Measurements from ENCODE around the gene ZBTB8A. TPM values are rescaled to one million over a fixed set of nuclear protein-coding genes. Genes with fewer than 3 reads are reported as not detected.

The ZBTB8A gene
- total RNA-seq, 4 donors from 2014 or later: 2.5 to 5.2 (median 3.9) TPM

- no peaks in the 10 kb centered on the region for H3K27me3 ChIP-seq
- in situ Hi-C loops (cut with MboI; ENCODE audit: low sequenced_read_pairs in 4 of 4) (no loop called here), intact Hi-C loops (cut with DNase I; ENCODE audit: low total_unique reads) (loop anchor here (1.0 to 2.0 kb wide), 3 partner anchors 89 to 257 kb away; partner anchors contain the start of genes BSDC1, S100PBP and YARS1)
- DNase-seq: peak in 1 of 2 donors; percentile 2
- H3K36me3 ChIP-seq: peaks cover 0 to 31% of the 10 kb centered on the region in 2 donors
- no peaks in the 10 kb centered on the region for H3K9me3 ChIP-seq
- peak overlapping the region; percentile 93 to 100 (median 100) for H3K27ac ChIP-seq
- TF ChIP-seq CTCF (IDR thresholded peaks at IDR 0.05 in 4 of 5, conservative IDR thresholded peaks at IDR 0.05 in 1 of 5): no peak
- TF ChIP-seq POLR2A (IDR thresholded peaks at IDR 0.05): no peak
- H3K4me1 ChIP-seq: peaks cover 27 to 40% of the 10 kb centered on the region in 2 donors
- ATAC-seq: peak in 1 of 2 donors; percentile 4
- peak overlapping the region; percentile 77 to 90 (median 82) for H3K4me3 ChIP-seq
Measured at GRCh38 chr1:32651461-32652073, 112.3 kb downstream of the ZBTB8A start.

GRCh38 chr1:32652244-32652962 lies 113.2 kb downstream of the ZBTB8A start:
- peak overlapping the region; percentile 77 to 90 (median 82) for H3K4me3 ChIP-seq
- H3K27me3 ChIP-seq: no peaks in the 10 kb centered on the region
- H3K4me1 ChIP-seq: peaks cover 27 to 40% of the 10 kb centered on the region in 2 donors
- peaks cover 0 to 39% of the 10 kb centered on the region in 2 donors for H3K36me3 ChIP-seq
- TF ChIP-seq CTCF (IDR thresholded peaks at IDR 0.05 in 4 of 5, conservative IDR thresholded peaks at IDR 0.05 in 1 of 5) (no peak), POLR2A (IDR thresholded peaks at IDR 0.05) (no peak)
- H3K9me3 ChIP-seq: no peaks in the 10 kb centered on the region
- ATAC-seq: no peak
- peak overlapping the region; percentile 93 to 100 (median 100) for H3K27ac ChIP-seq
- in situ Hi-C loops (cut with MboI; ENCODE audit: low sequenced_read_pairs in 4 of 4) (no loop called here), intact Hi-C loops (cut with DNase I; ENCODE audit: low total_unique reads) (no loop called here)
- no peak for DNase-seq

Other genes starting within 250 kb of the ZBTB8A start
- gene HDAC1, start 247.3 kb upstream of the ZBTB8A start, total RNA-seq: 10 to 100 TPM in 2 of 4 donors, 1 to 10 TPM in 2; 8.7 to 23.8 (median 11.8) TPM
- gene MARCKSL1, start 203.2 kb upstream of the ZBTB8A start, total RNA-seq: 1 to 10 TPM in 2 of 4 donors, under 1 TPM in 2; 0.75 to 2.6 (median 1.5) TPM
- gene FAM229A, start 176.9 kb upstream of the ZBTB8A start, total RNA-seq: 10 to 100 TPM in 1 of 4 donors, 1 to 10 TPM in 2, under 1 TPM in 1; 0.81 to 13.4 (median 2.0) TPM
- 1 to 10 TPM in 1 of 4 donors, not detected in 3; 1.8 TPM for gene TSSK3, start 176.9 kb upstream of the ZBTB8A start, total RNA-seq
- 10 to 100 TPM; 53.8 to 77.8 (median 62.1) TPM for gene BSDC1, start 145.0 kb upstream of the ZBTB8A start, total RNA-seq
- gene ZBTB8B, start 74.4 kb upstream of the ZBTB8A start, total RNA-seq: not detected
- gene ZBTB8OS, start 111.1 kb downstream of the ZBTB8A start, total RNA-seq: 10 to 100 TPM; 22.1 to 48.1 (median 27.1) TPM
- gene RBBP4, start 111.8 kb downstream of the ZBTB8A start, total RNA-seq: 10 to 100 TPM; 50.0 to 92.3 (median 53.0) TPM
- 100 to 1,000 TPM in 3 of 4 donors, 10 to 100 TPM in 1; 68.3 to 252 (median 158) TPM for gene SYNC, start 163.3 kb downstream of the ZBTB8A start, total RNA-seq